Measurements from ENCODE around the gene USF3. TPM values are rescaled to one million over a fixed set of nuclear protein-coding genes. Genes with fewer than 3 reads are reported as not detected.
A peak's percentile ranks its signal among the peaks of the same experiment; 100 is the strongest.

USF3 gene
- total RNA-seq, 1 donor from 2014 or later = 12.0 TPM

- peak; percentile 32 for DNase-seq (ENCODE audit: low spot score)
Measured at GRCh38 chr3:113615976-113616375, 80.5 kb downstream of the USF3 start.

DNA sequence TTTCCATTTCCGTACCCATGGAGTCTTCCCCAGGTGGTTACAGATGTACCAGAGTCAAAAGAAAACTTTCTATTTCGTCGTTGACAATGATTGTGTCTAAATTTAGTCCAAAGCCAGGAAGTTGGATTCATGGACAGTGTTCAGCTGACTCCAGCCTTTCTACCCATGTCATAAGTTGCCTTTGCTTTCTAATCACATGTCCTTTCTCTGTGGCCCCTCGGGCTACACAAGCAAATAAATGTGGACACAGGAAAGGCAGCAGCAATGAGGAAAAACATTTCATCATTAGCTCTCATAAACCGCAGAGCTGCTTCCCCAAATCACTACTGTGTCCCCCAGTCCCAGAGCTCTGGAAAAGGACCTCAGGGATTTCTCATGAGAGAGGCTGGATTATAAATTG, 82.0 kb downstream of the USF3 start:
- peak; percentile 25 for DNase-seq (ENCODE audit: low spot score)

- no peak for DNase-seq (ENCODE audit: low spot score)
Measured at GRCh38 chr3:113607219-113607596, 89.2 kb downstream of the USF3 start.

DNA sequence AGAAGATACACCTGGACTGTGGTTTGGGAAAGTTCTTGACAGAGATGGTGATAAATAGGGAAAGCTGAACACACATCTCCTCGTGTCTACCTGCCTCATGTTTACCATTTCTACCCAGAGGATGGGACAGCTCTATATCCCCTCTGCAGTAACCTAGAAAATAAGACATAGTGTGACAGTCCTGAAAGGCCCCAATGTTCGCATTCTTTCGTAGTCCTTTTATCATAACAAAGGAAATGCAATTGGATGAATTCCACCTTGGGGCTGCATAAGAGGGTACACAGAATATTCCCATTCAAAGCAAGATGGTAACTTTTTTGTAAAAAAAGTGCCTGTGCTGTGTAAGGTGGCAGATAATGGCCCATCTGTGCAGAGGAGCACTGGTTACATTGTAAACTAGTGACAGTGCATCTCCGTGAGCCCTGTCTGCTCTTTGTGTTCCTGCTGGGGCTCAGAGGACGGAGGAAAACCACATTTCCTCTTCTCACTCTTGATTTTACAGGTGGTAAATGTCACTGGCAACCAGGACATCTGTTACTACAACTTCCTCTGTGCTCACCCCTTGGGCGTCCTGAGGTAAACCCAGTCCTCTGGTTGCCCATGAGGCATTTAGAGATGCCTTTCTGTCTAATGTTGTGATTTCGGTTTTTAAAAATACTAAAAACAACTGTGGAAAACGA, 89.8 kb downstream of the USF3 start:
- DNase-seq (ENCODE audit: low spot score) = no peak

- DNase-seq (ENCODE audit: low spot score) = no peak
Measured at GRCh38 chr3:113602836-113603235, 93.6 kb downstream of the USF3 start.

DNA sequence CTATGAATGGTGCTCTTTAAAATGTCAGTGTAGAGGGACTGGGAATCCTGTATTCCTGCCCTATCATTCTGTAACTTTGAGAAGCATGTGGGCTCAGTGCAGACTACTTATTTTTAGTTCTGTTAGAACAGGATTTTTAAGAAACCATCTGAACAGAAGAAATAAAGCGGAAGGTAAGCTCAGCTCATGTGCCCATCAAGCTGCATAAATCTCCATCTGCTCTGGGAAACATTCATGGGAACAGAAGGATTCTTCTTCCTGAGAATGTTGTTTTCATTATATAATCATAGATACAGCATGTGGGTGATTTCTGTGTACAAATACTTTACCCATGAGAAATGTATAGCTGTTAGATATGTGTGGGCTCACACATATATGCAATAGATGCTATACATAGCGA, 94.2 kb downstream of the USF3 start:
- no peak for DNase-seq (ENCODE audit: low spot score)

DNA sequence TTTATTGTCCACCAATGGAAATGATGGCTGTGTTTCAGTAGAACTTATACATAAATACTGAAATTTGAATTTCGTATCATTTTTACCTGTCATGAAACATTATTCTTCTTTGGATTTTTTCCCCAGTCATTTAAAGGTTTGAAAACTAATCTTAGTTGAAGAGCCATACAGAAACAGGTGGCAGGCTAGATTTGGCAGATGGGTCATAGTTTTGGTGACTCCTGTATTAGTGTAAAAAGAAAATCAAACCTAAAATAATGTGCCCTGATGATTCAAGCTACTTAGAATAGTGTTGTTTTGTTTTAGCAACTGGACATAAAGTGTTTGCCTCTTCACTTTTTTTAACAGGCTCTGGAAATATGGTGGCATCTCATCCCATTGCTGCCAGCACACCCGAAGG, 95.2 kb downstream of the USF3 start:
- DNase-seq (ENCODE audit: low spot score) = no peak

- no peak for DNase-seq (ENCODE audit: low spot score)
Measured at GRCh38 chr3:113600418-113601182, 95.8 kb downstream of the USF3 start.

Other genes starting within 250 kb of the USF3 start
- gene SPICE1, start 181.5 kb downstream of the USF3 start, total RNA-seq (ENCODE audit: insufficient read depth, low replicate concordance) = 29.1 TPM
- 19.0 TPM for gene SIDT1, start 164.1 kb downstream of the USF3 start, total RNA-seq (ENCODE audit: insufficient read depth, low replicate concordance)
- 64.8 TPM for gene NAA50, start 49.6 kb upstream of the USF3 start, total RNA-seq (ENCODE audit: insufficient read depth, low replicate concordance)
- 40.9 TPM for gene ATP6V1A, start 50.4 kb upstream of the USF3 start, total RNA-seq (ENCODE audit: insufficient read depth, low replicate concordance)
- gene GRAMD1C, start 142.1 kb upstream of the USF3 start, total RNA-seq (ENCODE audit: insufficient read depth, low replicate concordance) = 8.2 TPM